NCI-H2107 treated with DMSO at 0.1 percent for 48 hours (cell line): ENCODE results near the gene HECA.

Experiments
- DNase-seq: peaks from one replicate; lab custom pipeline; 2025; ENCODE audit not compliant: unreplicated experiment; lab: John Stamatoyannopoulos, UW

HECA gene

GRCh38 chr6:139159016-139159415, 24.1 kb downstream of the HECA start:
- no peak for DNase-seq

DNA sequence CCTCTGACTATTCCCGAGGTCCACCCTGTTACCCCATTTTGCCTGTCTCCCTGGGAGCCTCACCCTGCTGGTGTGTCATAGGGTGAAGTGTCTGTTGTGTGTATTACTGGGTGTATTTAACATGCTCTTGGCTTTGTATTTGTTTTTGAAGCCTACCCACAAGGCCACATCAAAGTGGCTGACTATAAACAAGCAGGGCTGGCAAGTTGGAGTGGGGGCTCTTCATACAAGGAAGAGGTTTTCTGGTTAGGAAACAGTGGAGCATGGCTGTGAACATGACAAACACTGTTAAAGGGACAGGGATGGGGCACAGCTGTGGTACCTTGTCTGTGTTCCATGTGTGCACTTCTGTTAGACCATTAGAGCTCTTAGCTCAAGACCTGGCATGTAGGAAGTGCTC, 26.3 kb downstream of the HECA start:
- peak; percentile 42 for DNase-seq

DNA sequence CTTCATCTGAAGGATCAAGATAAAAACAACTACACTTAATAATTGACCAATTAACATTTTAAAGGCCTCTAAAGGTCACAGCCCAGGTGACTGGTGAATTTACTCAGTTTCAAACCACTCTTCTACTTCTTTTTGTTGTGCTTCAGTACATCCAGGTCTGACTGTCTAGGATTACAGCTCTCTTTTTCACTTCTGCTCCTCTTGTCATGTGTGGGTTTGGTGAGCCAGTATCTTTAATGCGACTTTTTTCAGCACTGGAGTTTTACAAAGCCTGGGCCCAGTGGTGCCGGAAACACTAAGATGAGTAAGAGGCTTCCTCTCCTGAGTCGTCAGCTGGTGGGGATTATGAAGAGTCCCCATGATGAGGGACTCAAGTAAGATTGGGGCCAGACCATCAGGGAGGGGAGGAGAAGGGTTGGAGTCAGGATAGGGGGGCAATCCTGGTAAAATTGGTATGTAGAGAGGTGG, 27.0 kb downstream of the HECA start:
- DNase-seq: no peak

GRCh38 chr6:139164001-139164400, 29.1 kb downstream of the HECA start:
- no peak for DNase-seq

- DNase-seq: no peak
These were observed 30.4 kb downstream of the HECA start for GRCh38 chr6:139165324-139165723.

GRCh38 chr6:139166238-139166955, 31.5 kb downstream of the HECA start:
- no peak for DNase-seq

DNA sequence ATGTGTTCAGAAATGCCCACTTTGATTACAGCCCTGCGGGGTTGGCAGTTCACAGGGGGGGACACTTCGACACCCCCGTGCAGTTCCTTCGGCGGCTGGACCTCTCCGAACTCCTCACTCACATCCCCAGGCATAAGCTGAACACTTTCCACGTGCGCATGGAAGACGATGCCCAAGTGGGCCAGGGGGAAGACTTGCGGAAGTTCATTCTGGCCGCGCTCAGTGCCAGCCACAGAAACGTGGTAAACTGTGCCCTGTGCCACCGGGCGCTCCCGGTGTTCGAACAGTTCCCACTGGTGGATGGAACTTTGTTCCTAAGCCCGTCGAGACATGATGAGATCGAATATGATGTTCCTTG, 32.1 kb downstream of the HECA start:
- DNase-seq: no peak

GRCh38 chr6:139172151-139172550, 37.3 kb downstream of the HECA start:
- no peak for DNase-seq

GRCh38 chr6:139172567-139172966, 37.7 kb downstream of the HECA start:
- DNase-seq: no peak

DNA sequence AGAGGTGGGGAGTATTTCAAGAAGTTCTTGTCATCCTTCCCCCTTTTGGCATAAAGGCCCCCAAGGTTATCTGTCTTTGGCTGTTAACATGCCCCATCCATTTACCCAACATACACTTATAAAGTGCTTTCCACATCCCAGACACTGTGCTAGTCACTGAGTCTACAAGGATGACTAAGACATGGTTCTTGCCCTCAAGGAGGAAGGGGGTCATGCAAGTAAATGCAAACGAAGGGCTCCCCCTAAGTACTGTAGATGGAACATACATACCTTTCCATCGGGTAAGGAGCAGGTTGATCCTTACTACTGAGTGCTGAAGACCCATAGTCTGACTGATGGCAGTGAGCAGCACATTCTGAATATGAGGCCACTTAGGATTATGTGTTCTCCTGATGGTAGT, 38.3 kb downstream of the HECA start:
- no peak for DNase-seq

- no peak for DNase-seq
These were observed 38.9 kb downstream of the HECA start for GRCh38 chr6:139173822-139174221.

- no peak for DNase-seq
These were observed 40.1 kb downstream of the HECA start for GRCh38 chr6:139174961-139175360.

DNA sequence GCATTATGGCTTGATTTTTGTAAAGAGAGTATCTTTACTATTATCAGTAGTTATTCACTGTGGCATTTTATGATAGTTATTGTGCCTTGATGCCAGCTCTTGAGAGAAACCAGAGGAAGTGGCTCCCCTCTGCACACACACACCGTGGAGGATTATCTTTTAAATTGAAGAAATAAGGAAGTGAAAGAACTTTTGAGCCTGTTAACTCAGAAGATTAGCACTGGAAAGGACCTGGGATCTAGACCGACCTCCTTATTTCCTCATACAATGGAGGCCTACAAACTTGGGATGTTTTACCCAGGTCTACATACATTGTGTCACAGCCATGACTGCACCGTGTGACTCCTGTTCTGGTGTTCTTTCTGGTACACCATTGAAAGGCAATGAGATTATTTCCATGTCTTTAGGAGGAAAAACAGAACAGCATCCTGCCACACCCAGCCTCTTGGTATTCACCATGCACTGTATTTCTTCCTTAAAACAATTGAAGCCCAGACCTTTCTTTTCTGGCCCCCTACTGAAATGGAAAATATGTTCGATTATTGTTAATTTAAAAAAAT, 40.6 kb downstream of the HECA start:
- DNase-seq: no peak

GRCh38 chr6:139181236-139181635, 46.4 kb downstream of the HECA start:
- DNase-seq: no peak

- no peak for DNase-seq
These were observed 49.2 kb downstream of the HECA start for GRCh38 chr6:139184047-139184446.

DNA sequence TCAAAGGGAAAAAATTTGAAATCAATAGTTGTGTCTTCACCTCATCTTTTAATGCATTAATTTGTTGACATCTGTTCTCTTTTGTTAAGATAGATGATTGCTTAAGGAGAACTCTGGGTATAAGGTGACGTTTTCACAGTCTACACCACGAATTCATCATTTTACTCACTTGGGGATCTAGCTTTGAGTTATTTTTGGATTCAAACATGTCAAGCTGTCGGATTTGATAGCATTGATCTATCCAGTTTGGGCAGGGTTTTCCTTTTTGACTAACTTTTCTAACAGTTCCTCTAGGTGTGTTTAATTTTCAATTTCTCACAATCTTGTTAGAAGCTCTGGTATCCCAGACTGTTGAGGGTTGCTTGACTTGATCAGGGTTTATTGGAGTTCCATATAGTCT, 49.6 kb downstream of the HECA start:
- DNase-seq: no peak

DNA sequence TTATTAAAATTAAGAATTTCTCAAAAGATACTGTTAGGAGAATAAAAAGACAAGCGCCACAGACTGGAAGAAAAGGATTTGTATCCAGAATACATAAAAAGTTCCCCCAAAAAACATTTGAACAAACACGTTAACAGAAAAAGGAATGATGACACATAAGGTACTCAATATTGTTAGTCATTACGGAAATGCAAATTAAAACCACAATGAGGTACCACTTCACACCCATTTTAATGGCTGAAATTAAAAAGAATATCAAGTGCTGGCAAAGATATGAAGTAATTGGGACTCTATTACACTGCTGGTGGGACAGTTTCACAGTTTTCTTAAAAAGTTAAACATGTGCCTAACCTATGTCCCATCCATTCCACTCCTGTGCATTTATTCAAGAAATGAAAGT, 51.4 kb downstream of the HECA start:
- DNase-seq: no peak

- no peak for DNase-seq
These were observed 51.8 kb downstream of the HECA start for GRCh38 chr6:139186692-139187091.

DNA sequence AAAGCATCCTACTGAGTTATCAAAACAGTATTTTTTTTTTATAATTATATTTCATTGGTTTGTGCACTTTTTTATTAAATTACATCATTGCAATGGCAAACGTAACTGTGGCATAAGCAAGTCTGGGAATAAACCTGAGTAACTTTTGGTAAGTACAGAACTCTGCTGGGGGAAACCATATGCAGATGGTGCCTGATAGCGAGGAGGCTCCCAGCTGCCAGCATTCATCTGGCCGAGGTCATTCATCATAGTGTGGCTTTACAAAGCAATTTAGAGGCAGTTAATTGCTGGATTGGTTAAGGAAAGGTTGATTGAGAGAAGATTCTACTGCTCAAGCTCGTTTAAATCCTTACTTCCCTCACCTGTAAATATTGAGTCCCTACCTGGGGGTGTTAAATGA, 52.6 kb downstream of the HECA start:
- DNase-seq: no peak

DNA sequence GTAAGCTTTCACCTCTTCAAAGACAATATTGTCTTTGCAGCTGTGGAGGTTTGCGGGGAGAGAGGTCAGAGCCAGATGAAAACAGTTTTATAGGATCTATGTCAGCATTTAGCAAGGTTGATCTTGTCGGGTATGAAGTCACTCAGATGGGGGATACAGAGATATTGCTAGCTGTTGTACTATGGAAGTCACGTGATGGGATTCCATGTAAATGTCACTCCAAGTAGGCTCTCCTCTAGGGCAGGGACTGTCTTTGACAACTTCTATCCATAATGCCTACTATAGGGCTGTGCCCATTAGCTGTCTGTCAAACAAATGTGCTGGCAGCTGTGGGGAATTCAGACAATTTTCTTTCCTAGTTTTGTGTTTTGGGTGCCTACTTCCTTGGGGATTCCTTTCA, 54.8 kb downstream of the HECA start:
- DNase-seq: no peak

DNA sequence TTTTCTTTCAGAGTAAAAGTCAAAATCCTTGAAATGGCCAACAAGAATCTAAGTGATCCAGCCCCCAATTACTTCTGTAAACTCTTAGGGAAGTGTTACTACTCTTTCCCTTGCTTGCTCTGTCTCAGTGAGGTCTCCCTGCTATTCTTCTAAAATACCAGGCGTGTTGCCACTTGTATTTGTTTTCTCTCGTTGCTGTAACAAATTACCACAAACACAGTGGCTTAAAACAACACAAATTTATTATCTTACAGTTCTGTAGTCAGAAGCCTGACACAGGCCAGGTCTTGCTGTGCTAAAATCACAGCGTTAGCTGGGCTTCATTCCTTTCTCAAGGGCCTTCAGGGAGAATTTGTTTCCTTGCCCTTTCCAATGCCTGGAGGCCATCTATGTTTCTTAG, 59.9 kb downstream of the HECA start:
- DNase-seq: no peak

GRCh38 chr6:139198529-139199288, 63.8 kb downstream of the HECA start:
- DNase-seq: no peak
